ENCODE measurements around the gene MARK3.

Gene MARK3

GRCh38 chr14:103512701-103513611, 127.7 kb downstream of the MARK3 start:
- in situ Hi-C loops (cut with HindIII; ENCODE audit: low sequenced_read_pairs), result no loop called here

DNA sequence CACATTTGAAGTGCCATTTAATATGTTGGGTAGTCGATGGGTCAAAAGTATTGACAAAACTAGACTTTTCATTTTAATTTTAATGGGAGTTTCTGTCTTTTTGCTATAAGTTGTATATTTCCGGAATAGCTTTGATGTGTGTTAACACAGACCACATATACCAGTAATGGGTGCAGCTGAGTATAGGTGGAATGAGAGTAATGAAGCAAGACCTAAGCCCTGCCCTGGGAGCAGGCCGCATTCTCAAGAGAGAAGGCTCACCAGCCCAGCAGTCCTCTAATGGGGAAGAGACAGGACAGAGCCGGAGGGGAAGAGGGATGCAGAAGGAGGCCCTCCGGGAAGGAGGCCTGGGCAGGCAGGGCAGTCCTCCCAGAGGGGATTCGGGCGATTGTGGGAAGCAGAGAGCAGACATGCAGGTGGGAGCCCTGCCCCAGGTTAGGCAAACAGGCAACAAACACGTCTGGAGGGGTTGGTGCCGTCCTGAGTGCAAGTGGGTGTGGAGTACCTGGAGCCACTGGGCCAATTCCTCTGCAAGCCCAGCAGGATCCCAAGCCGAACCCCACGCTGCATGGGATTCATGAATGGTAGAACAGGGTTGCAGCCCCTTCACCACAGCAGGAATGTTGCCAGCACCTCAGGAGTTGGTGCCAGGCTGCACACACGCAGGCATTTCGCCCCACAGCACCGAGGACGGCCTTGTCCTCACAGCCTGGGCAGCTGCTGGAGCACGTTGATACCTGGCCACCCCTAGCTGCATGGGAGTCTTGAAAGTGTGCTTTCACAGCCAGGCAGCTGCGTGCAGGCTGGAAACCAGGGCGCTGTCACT, 129.6 kb downstream of the MARK3 start:
- no peak for DNase-seq (ENCODE audit: low read depth, low spot score)
- H3K4me3 ChIP-seq (ENCODE audit: low read depth, low read length), result no peak overlapping the region
- TF ChIP-seq, protein P1, sequence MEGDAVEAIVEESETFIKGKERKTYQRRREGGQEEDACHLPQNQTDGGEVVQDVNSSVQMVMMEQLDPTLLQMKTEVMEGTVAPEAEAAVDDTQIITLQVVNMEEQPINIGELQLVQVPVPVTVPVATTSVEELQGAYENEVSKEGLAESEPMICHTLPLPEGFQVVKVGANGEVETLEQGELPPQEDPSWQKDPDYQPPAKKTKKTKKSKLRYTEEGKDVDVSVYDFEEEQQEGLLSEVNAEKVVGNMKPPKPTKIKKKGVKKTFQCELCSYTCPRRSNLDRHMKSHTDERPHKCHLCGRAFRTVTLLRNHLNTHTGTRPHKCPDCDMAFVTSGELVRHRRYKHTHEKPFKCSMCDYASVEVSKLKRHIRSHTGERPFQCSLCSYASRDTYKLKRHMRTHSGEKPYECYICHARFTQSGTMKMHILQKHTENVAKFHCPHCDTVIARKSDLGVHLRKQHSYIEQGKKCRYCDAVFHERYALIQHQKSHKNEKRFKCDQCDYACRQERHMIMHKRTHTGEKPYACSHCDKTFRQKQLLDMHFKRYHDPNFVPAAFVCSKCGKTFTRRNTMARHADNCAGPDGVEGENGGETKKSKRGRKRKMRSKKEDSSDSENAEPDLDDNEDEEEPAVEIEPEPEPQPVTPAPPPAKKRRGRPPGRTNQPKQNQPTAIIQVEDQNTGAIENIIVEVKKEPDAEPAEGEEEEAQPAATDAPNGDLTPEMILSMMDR (IDR thresholded peaks at IDR 0.05; ENCODE audit: low read depth, low read length), result no peak
- in situ Hi-C loops (cut with HindIII; ENCODE audit: low sequenced_read_pairs), result no loop called here

More at GRCh38 chr14:103512701-103513611, 127.7 kb downstream of the MARK3 start:
- peak; percentile 55 for DNase-seq (ENCODE audit: low read depth, low spot score)
- H3K4me3 ChIP-seq (ENCODE audit: low read depth, low read length), result no peak overlapping the region
- TF ChIP-seq, protein P1 (IDR thresholded peaks at IDR 0.05; ENCODE audit: low read depth, low read length), result no peak

DNA sequence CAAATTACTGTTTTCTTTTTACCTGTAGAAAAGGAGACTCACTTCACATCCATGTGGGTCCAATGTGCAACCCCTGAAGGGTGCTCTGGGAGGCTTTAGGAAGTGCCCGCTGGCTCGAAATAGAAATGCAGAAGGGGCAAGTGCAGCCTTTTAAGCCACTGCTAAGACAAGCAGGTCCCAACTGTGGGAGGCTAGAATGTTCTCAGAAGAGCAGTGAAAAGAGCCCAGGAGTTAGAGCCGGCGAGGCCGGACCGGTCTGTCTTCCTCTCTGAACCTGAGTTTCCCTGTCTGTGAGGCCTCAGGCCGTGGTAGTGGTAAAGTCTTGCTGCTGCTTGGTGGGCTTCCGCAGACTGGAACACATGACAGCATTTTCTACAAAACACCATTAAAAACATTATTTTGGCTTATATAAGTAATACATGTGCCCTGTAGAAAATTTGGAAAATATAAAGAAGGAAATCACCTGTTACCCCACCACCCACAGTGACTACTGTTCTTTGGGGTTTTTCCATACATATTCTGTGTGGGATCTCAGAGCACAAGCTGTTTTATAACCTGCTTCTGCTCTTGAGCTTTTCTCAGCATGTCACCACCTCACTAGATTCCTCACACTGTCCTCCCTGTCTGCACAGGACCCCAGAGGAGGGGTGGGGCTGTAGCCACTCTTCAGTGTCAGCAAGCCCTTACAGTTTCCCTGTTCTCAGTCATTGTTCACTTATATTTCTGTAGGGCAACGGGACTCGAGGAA, 131.4 kb downstream of the MARK3 start:
- in situ Hi-C loops (cut with HindIII; ENCODE audit: low sequenced_read_pairs), result no loop called here
- TF ChIP-seq, protein P1 (IDR thresholded peaks at IDR 0.05; ENCODE audit: low read depth, low read length), result no peak
- DNase-seq (ENCODE audit: low read depth, low spot score), result no peak
- no peak overlapping the region for H3K4me3 ChIP-seq (ENCODE audit: low read depth, low read length)

GRCh38 chr14:103517174-103517566, 132.0 kb downstream of the MARK3 start:
- H3K4me3 ChIP-seq (ENCODE audit: low read depth, low read length), result no peak overlapping the region
- DNase-seq (ENCODE audit: low read depth, low spot score), result no peak

GRCh38 chr14:103517721-103518421, 132.7 kb downstream of the MARK3 start:
- in situ Hi-C loops (cut with HindIII; ENCODE audit: low sequenced_read_pairs), result no loop called here
- no peak overlapping the region for H3K4me3 ChIP-seq (ENCODE audit: low read depth, low read length)
- DNase-seq (ENCODE audit: low read depth, low spot score), result no peak
- TF ChIP-seq, protein P1 (IDR thresholded peaks at IDR 0.05; ENCODE audit: low read depth, low read length), result no peak

More at GRCh38 chr14:103517174-103517566, 132.0 kb downstream of the MARK3 start:
- TF ChIP-seq, protein P1 (IDR thresholded peaks at IDR 0.05; ENCODE audit: low read depth, low read length), result no peak
- in situ Hi-C loops (cut with HindIII; ENCODE audit: low sequenced_read_pairs), result no loop called here
